Endothelial cell of umbilical vein (primary cell): ENCODE results near the gene PANX1.

Experiments used
- CTCF ChIP-seq, 2 donors: IDR thresholded peaks; 1 replicate in 1 of 2; 2 replicates in 1 of 2; pipeline ENCODE4 v1.5.1; 2011; ENCODE audit warnings: low read length in 2 of 2, mild to moderate bottlenecking in 2 of 2, moderate library complexity in 2 of 2, control low read depth in 1 of 2, inconsistent platforms in 1 of 2, low read depth in 1 of 2; ENCODE audit not compliant: insufficient read depth in 1 of 2; ENCODE audit errors: extremely low read depth in 1 of 2
- EZH2 ChIP-seq: IDR thresholded peaks from 2 replicates; pipeline ENCODE4 v1.6.1; 2012; ENCODE audit warnings: borderline replicate concordance, low read depth, mild to moderate bottlenecking, moderate library complexity, low read length, inconsistent platforms; ENCODE audit not compliant: severe bottlenecking
- POLR2A ChIP-seq: IDR thresholded peaks from 2 replicates; pipeline ENCODE4 v1.6.1; 2012; ENCODE audit warnings: low read depth, mild to moderate bottlenecking, control low read depth, low read length
- POLR2AphosphoS5 ChIP-seq: IDR thresholded peaks from 2 replicates; pipeline ENCODE4 v1.6.1; 2012; ENCODE audit warnings: low read depth, mild to moderate bottlenecking, control low read depth, low read length, moderate library complexity; ENCODE audit not compliant: insufficient read depth

GRCh38 chr11:94129512-94130297 is 1.1 kb downstream of the PANX1 start:
- TF ChIP-seq EZH2 (no peak), CTCF (IDR thresholded peaks at IDR 0.05; ENCODE audit: extremely low read depth in 1 of 2, insufficient read depth in 1 of 2, low read depth in 1 of 2, low read length in 2 of 2) (no peak), POLR2AphosphoS5 (no peak), POLR2A (no peak)
